Gastroesophageal sphincter (tissue), 4 donors: ENCODE data around the gene ZSWIM4. TPM values are rescaled to one million over a fixed set of nuclear protein-coding genes. Genes with fewer than 3 reads are reported as not detected.

Source experiments
- ATAC-seq: fragments of 150-250 bp; one replicate; pipeline ENCODE4 v1.9.1; 2016; ENCODE audit warnings: mild to moderate bottlenecking, moderate library complexity
- H3K27ac ChIP-seq, 4 donors: fragments of 200-600 bp; sonication (generic) in 3 of 4; 1 replicate in 3 of 4; 2 replicates in 1 of 4; pipeline ENCODE4 v1.5.1; 2016 to 2019
- H3K27me3 ChIP-seq: fragments of 200-600 bp; sonication (generic); one replicate; pipeline ENCODE4 v1.5.1; 2019
- H3K36me3 ChIP-seq, 2 donors: fragments of 200-600 bp; sonication (generic); one replicate each; pipeline ENCODE4 v1.5.1; 2019; ENCODE audit warnings: control low read depth in 1 of 2
- H3K4me1 ChIP-seq, 3 donors: fragments of 200-600 bp; sonication (generic); 1 replicate in 2 of 3; 2 replicates in 1 of 3; pipeline ENCODE4 v1.5.1; 2016 to 2019; ENCODE audit warnings: control low read depth in 2 of 3
- H3K4me3 ChIP-seq, 2 donors: fragments of 200-600 bp; sonication (generic); one replicate each; pipeline ENCODE4 v1.5.1; 2019; ENCODE audit warnings: mild to moderate bottlenecking in 1 of 2, moderate library complexity in 1 of 2
- H3K9me3 ChIP-seq, 3 donors: fragments of 200-600 bp; sonication (generic); one replicate each; pipeline ENCODE4 v1.5.1; 2017 to 2019; ENCODE audit warnings: control low read depth in 2 of 3
- CTCF ChIP-seq, 4 experiments: fragments of 200-600 bp in 2 of 4; fragments of 450-650 bp in 2 of 4; sonication (generic) in 1 of 4; IDR thresholded peaks; one replicate each; pipeline ENCODE4 v1.5.1; 2017 to 2019; ENCODE audit warnings: antibody characterized with exemption in 4 of 4, mild to moderate bottlenecking in 2 of 4, moderate library complexity in 2 of 4
- EP300 ChIP-seq: sonication (generic); formaldehyde crosslinking; IDR thresholded peaks from one replicate; pipeline ENCODE4 v1.6.1; 2017; ENCODE audit warnings: antibody characterized with exemption, mild to moderate bottlenecking
- POLR2A ChIP-seq, 2 donors: fragments of 450-650 bp; IDR thresholded peaks; one replicate each; pipeline ENCODE4 v1.6.1; 2017; ENCODE audit warnings: antibody characterized with exemption in 2 of 2, mild to moderate bottlenecking in 2 of 2, moderate library complexity in 1 of 2
- POLR2AphosphoS5 ChIP-seq: sonication (generic); formaldehyde crosslinking; IDR thresholded peaks from one replicate; pipeline ENCODE4 v1.6.1; 2017; ENCODE audit warnings: antibody characterized with exemption
- WGBS, 2 donors: methylation state at CpG; one replicate each; pipeline ENCODE4 v1.1.5; 2018; ENCODE audit warnings: low coverage in 1 of 2; 5-methylcytosine and 5-hydroxymethylcytosine counted together
- total RNA-seq, 4 donors: library from RNA; depleted of rRNA; stranded (reverse); fragments of >200 nt; gene quantifications; one replicate each; pipeline ENCODE4 v1.1.0, GENCODE V29; 2016

The ZSWIM4 gene
- total RNA-seq, 4 donors from 2014 or later: 3.9 to 9.2 (median 4.2) TPM

GRCh38 chr19:13868663-13869062, 73.4 kb downstream of the ZSWIM4 start:
- 81 to 93% methylated on average over 4 of the region's 4 CpGs for WGBS, 2 donors
- no peak overlapping the region for H3K4me3 ChIP-seq
- H3K27ac ChIP-seq: no peak overlapping the region
- no peak for ATAC-seq
- no peak for TF ChIP-seq POLR2A (IDR thresholded peaks at IDR 0.05)
- TF ChIP-seq CTCF (IDR thresholded peaks at IDR 0.05): no peak
- TF ChIP-seq EP300: no peak
- H3K27me3 ChIP-seq: peaks cover 13% of the 10 kb centered on the region
- H3K9me3 ChIP-seq: no peaks in the 10 kb centered on the region
- H3K36me3 ChIP-seq: no peaks in the 10 kb centered on the region
- peaks cover 0 to 39% (median 9%) of the 10 kb centered on the region in 3 donors for H3K4me1 ChIP-seq

- no peaks in the 10 kb centered on the region for H3K9me3 ChIP-seq
- no peak overlapping the region for H3K4me3 ChIP-seq
- no peaks in the 10 kb centered on the region for H3K36me3 ChIP-seq
- WGBS, 2 donors: 30 to 100% methylated on average over 2 of the region's 13 CpGs
- no peak for ATAC-seq
- H3K27ac ChIP-seq: no peak overlapping the region
- no peak for TF ChIP-seq POLR2A (IDR thresholded peaks at IDR 0.05)
- TF ChIP-seq EP300: no peak
- no peak for TF ChIP-seq POLR2AphosphoS5
- no peak for TF ChIP-seq CTCF (IDR thresholded peaks at IDR 0.05)
- peaks cover 0 to 34% (median 9%) of the 10 kb centered on the region in 3 donors for H3K4me1 ChIP-seq
- H3K27me3 ChIP-seq: peaks cover 16% of the 10 kb centered on the region
These were observed 74.0 kb downstream of the ZSWIM4 start for GRCh38 chr19:13869281-13869680.

GRCh38 chr19:13870873-13871272, 75.6 kb downstream of the ZSWIM4 start:
- peaks cover 0 to 22% (median 9%) of the 10 kb centered on the region in 3 donors for H3K4me1 ChIP-seq
- no peak overlapping the region for H3K27ac ChIP-seq
- WGBS, 2 donors: 83% methylated on average over 1 of the region's 4 CpGs
- H3K36me3 ChIP-seq: no peaks in the 10 kb centered on the region
- H3K9me3 ChIP-seq: no peaks in the 10 kb centered on the region
- TF ChIP-seq POLR2AphosphoS5 (no peak), EP300 (no peak), POLR2A (IDR thresholded peaks at IDR 0.05) (no peak), CTCF (IDR thresholded peaks at IDR 0.05) (no peak)
- H3K4me3 ChIP-seq: no peak overlapping the region
- ATAC-seq: no peak
- H3K27me3 ChIP-seq: peaks cover 16% of the 10 kb centered on the region

GRCh38 chr19:13872339-13872694, 77.1 kb downstream of the ZSWIM4 start:
- Histone ChIP-seq H3K27ac (no peak overlapping the region), H3K36me3 (no peaks in the 10 kb centered on the region), H3K9me3 (no peaks in the 10 kb centered on the region), H3K4me3 (peak overlapping the region in 1 of 2 donors; percentile 48), H3K4me1 (peaks cover 0 to 12% (median 4%) of the 10 kb centered on the region in 3 donors), H3K27me3 (peaks cover 16% of the 10 kb centered on the region)
- TF ChIP-seq EP300 (no peak), POLR2AphosphoS5 (no peak), POLR2A (IDR thresholded peaks at IDR 0.05) (no peak), CTCF (IDR thresholded peaks at IDR 0.05) (no peak)
- WGBS, 2 donors: 60 to 62% methylated on average over 1 to 2 of the region's 5 CpGs
- no peak for ATAC-seq

- Histone ChIP-seq H3K4me1 (peaks cover 0 to 12% (median 4%) of the 10 kb centered on the region in 3 donors), H3K36me3 (no peaks in the 10 kb centered on the region), H3K9me3 (no peaks in the 10 kb centered on the region), H3K27ac (no peak overlapping the region), H3K4me3 (peak overlapping the region; percentile 3 to 48), H3K27me3 (peaks cover 16% of the 10 kb centered on the region)
- no peak for TF ChIP-seq EP300
- no peak for TF ChIP-seq POLR2AphosphoS5
- TF ChIP-seq POLR2A (IDR thresholded peaks at IDR 0.05): no peak
- no peak for TF ChIP-seq CTCF (IDR thresholded peaks at IDR 0.05)
- WGBS, 2 donors: 2 to 4% methylated on average over 9 to 12 of the region's 45 CpGs
- ATAC-seq: peak; percentile 39
These were observed 77.6 kb downstream of the ZSWIM4 start for GRCh38 chr19:13872695-13873389.
